ENCODE data around the gene ATG4D.

ATG4D gene

GRCh38 chr19:10593148-10593547, 49.4 kb downstream of the ATG4D start:
- Histone ChIP-seq H3K36me3 (replicated peaks) (no peaks in the 10 kb centered on the region), H3K27ac (no peak overlapping the region), H3K4me3 (ENCODE audit: low read depth, low read length) (no peak overlapping the region), H3K27me3 (replicated peaks) (no peaks in the 10 kb centered on the region)
- no peak for DNase-seq
- TF ChIP-seq CTCF (IDR thresholded peaks at IDR 0.05; ENCODE audit: low read depth, low read length, missing control alignments): no peak
- in situ Hi-C loops (cut with HindIII; ENCODE audit: low pct_ligation_motif_present, low sequenced_read_pairs): no loop called here

- no peak overlapping the region for H3K4me3 ChIP-seq (ENCODE audit: low read depth, low read length)
- H3K27ac ChIP-seq: no peak overlapping the region
- H3K36me3 ChIP-seq (replicated peaks): no peaks in the 10 kb centered on the region
- no peak for TF ChIP-seq CTCF (IDR thresholded peaks at IDR 0.05; ENCODE audit: low read depth, low read length, missing control alignments)
- no peak for DNase-seq
- in situ Hi-C loops (cut with HindIII; ENCODE audit: low pct_ligation_motif_present, low sequenced_read_pairs): no loop called here
- no peaks in the 10 kb centered on the region for H3K27me3 ChIP-seq (replicated peaks)
These were observed 50.3 kb downstream of the ATG4D start for GRCh38 chr19:10593820-10594637.

GRCh38 chr19:10600149-10600548, 56.4 kb downstream of the ATG4D start:
- no peak overlapping the region for H3K27ac ChIP-seq
- no peaks in the 10 kb centered on the region for H3K27me3 ChIP-seq (replicated peaks)
- no peak for TF ChIP-seq CTCF (IDR thresholded peaks at IDR 0.05; ENCODE audit: low read depth, low read length, missing control alignments)
- in situ Hi-C loops (cut with HindIII; ENCODE audit: low pct_ligation_motif_present, low sequenced_read_pairs): no loop called here
- H3K4me3 ChIP-seq (ENCODE audit: low read depth, low read length): no peak overlapping the region
- no peaks in the 10 kb centered on the region for H3K36me3 ChIP-seq (replicated peaks)
- no peak for DNase-seq

GRCh38 chr19:10601999-10602329, 58.3 kb downstream of the ATG4D start:
- Histone ChIP-seq H3K27me3 (replicated peaks) (no peaks in the 10 kb centered on the region), H3K4me3 (ENCODE audit: low read depth, low read length) (no peak overlapping the region), H3K27ac (no peak overlapping the region), H3K36me3 (replicated peaks) (no peaks in the 10 kb centered on the region)
- no peak for TF ChIP-seq CTCF (IDR thresholded peaks at IDR 0.05; ENCODE audit: low read depth, low read length, missing control alignments)
- no peak for DNase-seq
- in situ Hi-C loops (cut with HindIII; ENCODE audit: low pct_ligation_motif_present, low sequenced_read_pairs): no loop called here

GRCh38 chr19:10602330-10603083, 58.8 kb downstream of the ATG4D start:
- H3K4me3 ChIP-seq (ENCODE audit: low read depth, low read length): peak overlapping the region; percentile 89
- in situ Hi-C loops (cut with HindIII; ENCODE audit: low pct_ligation_motif_present, low sequenced_read_pairs): no loop called here

More at GRCh38 chr19:10602330-10603083, 58.8 kb downstream of the ATG4D start:
- no peak for TF ChIP-seq CTCF (IDR thresholded peaks at IDR 0.05; ENCODE audit: low read depth, low read length, missing control alignments)
- H3K27ac ChIP-seq: peak overlapping the region; percentile 81
- DNase-seq: peak; percentile 62
- no peaks in the 10 kb centered on the region for H3K36me3 ChIP-seq (replicated peaks)
- H3K27me3 ChIP-seq (replicated peaks): no peaks in the 10 kb centered on the region
